ENCODE measurements around the gene SYNPO2. TPM values are rescaled to one million over a fixed set of nuclear protein-coding genes. Genes with fewer than 3 reads are reported as not detected.

SYNPO2 gene
- total RNA-seq, 3 donors from 2014 or later, result 0.15 to 0.27 (median 0.24) TPM

DNA sequence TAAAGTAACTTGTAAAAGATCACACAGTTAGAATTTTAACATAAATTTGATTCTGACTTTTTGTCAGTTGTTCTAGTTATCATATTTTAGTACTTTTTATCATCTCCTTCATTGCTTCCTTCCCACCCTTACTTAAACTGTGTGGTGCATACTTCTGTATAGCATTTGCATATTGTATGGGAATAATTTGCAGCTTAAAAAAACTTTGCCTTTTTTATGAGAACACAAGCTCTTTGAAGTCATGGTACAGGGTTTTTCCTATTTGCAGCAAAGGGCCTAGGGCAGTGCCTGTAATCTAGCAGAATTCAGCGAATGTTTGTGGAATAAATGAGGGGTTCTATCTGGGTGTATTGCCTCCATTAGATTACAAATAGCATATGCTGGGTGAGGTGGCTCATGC is 41.6 kb downstream of the SYNPO2 start:
- ATAC-seq, result no peak
- DNase-seq, result no peak
- H3K36me3 Mint-ChIP-seq (ENCODE audit: insufficient read depth), result no peaks in the 10 kb centered on the region

GRCh38 chr4:118931786-118932185 is 43.1 kb downstream of the SYNPO2 start:
- Mint-ChIP-seq H3K27me3 (ENCODE audit: low read depth) (peaks cover 4% of the 10 kb centered on the region), H3K9me3 (no peaks in the 10 kb centered on the region), H3K4me3 (no peak overlapping the region), H3K36me3 (ENCODE audit: insufficient read depth) (no peaks in the 10 kb centered on the region), H3K4me1 (ENCODE audit: low read depth) (no peaks in the 10 kb centered on the region)
- no peak for ATAC-seq
- DNase-seq, result no peak

More for the DNA sequence above, 41.6 kb downstream of the SYNPO2 start:
- peaks cover 4% of the 10 kb centered on the region for H3K27me3 Mint-ChIP-seq (ENCODE audit: low read depth)
- H3K9me3 Mint-ChIP-seq, result no peaks in the 10 kb centered on the region
- H3K4me3 Mint-ChIP-seq, result no peak overlapping the region
- H3K4me1 Mint-ChIP-seq (ENCODE audit: low read depth), result no peaks in the 10 kb centered on the region

DNA sequence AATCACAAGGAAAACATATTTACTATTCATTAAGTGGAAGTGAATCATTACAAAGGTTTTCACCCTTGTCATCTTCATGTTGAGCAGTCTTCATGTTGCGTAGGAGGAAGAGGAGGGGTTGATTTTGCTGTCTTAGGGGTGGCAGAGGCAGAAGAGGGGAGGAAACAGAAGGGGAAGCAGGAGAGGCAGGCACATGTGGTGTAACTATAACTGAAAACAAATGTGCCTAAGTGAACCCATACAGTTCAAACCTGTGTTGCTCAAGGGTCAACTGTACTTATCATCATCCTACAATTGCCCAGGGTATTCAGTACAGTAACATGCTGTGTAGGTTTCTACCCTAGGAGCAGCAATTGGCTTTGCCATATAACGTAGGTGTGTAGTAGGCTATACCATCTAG is 47.2 kb downstream of the SYNPO2 start:
- DNase-seq, result no peak
- Mint-ChIP-seq H3K4me3 (no peak overlapping the region), H3K27me3 (ENCODE audit: low read depth) (peaks cover 6% of the 10 kb centered on the region), H3K36me3 (ENCODE audit: insufficient read depth) (no peaks in the 10 kb centered on the region), H3K4me1 (ENCODE audit: low read depth) (no peaks in the 10 kb centered on the region), H3K9me3 (no peaks in the 10 kb centered on the region)
- ATAC-seq, result no peak

DNA sequence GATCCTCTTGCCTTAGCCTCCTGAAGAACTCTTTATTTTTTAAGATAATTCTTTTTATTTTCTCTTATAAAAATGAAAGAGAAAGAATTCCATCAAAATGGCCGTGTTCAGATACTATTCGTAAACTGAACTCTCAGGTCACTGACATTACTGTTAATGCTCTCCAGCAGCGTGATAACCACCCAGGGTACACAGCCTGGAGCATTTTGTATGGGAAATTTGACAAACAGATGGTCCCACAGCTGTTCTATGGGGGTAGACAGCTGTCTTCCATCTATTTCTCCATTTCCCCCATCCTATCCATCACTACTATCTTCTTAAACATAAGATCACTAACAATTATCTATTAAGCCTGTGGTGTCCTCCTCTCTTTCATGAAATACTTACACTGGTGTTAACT is 47.8 kb downstream of the SYNPO2 start:
- ATAC-seq (no peak), DNase-seq (no peak)
- Mint-ChIP-seq H3K36me3 (ENCODE audit: insufficient read depth) (no peaks in the 10 kb centered on the region), H3K27me3 (ENCODE audit: low read depth) (peaks cover 10% of the 10 kb centered on the region), H3K4me3 (no peak overlapping the region), H3K9me3 (no peaks in the 10 kb centered on the region), H3K4me1 (ENCODE audit: low read depth) (no peaks in the 10 kb centered on the region)

DNA sequence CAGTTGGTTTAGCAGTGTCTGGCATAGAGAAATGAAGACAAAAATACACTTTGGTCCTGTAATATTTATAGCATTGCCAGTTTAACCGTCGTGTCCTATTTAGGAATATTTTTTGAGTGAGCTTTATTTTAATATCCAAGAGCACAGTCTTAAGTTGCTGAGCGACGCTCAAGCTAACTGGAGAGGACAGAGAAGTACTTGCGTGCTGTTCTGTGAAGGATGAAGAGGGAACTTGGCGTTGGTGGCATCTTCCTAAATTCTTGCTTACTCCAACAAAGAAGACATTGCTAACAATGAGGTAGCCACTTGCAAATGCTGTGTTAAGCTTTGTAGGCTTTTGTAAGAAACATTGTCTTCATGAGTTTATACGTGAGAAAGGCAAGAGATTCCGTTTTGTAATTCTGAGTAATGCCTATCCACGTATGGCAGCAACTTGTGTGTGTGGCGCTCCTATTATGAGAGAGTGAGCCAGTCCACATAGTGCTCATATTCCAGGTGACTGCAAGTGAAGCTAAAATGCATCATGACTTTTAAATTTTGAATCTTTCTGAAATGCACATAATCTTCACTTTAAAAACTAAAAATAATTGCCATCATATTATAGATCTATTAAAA is 50.6 kb downstream of the SYNPO2 start:
- no peak for ATAC-seq
- Mint-ChIP-seq H3K27me3 (ENCODE audit: low read depth) (peaks cover 12% of the 10 kb centered on the region), H3K4me3 (no peak overlapping the region), H3K9me3 (no peaks in the 10 kb centered on the region), H3K36me3 (ENCODE audit: insufficient read depth) (no peaks in the 10 kb centered on the region), H3K4me1 (ENCODE audit: low read depth) (no peaks in the 10 kb centered on the region)
- DNase-seq, result no peak

DNA sequence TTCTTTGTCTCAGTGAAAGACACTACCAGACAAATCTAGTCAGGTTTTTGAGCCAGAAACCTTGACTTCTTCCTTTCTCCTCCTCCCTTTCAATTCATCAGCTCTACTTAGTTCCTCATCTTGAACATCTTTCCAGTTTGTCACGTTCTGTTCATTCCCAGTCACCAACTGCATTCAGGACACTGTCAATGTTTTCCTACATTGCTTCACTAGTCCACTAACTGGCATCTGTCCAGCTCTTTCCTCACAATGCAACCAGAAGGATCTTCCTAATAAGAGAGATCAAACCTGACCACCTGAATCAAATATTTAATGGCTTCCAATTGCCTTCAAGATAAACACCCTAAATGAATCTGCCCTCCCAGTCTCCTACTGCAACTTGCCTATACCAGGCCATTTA is 52.5 kb downstream of the SYNPO2 start:
- ATAC-seq (no peak), DNase-seq (no peak)
- Mint-ChIP-seq H3K4me1 (ENCODE audit: low read depth) (no peaks in the 10 kb centered on the region), H3K36me3 (ENCODE audit: insufficient read depth) (no peaks in the 10 kb centered on the region), H3K4me3 (no peak overlapping the region), H3K9me3 (no peaks in the 10 kb centered on the region), H3K27me3 (ENCODE audit: low read depth) (peaks cover 11% of the 10 kb centered on the region)

GRCh38 chr4:118941799-118942198 is 53.1 kb downstream of the SYNPO2 start:
- H3K27me3 Mint-ChIP-seq (ENCODE audit: low read depth), result peaks cover 11% of the 10 kb centered on the region
- no peaks in the 10 kb centered on the region for H3K36me3 Mint-ChIP-seq (ENCODE audit: insufficient read depth)
- ATAC-seq (no peak), DNase-seq (no peak)
- H3K9me3 Mint-ChIP-seq, result no peaks in the 10 kb centered on the region
- H3K4me1 Mint-ChIP-seq (ENCODE audit: low read depth), result no peaks in the 10 kb centered on the region
- no peak overlapping the region for H3K4me3 Mint-ChIP-seq

- no peaks in the 10 kb centered on the region for H3K4me1 Mint-ChIP-seq (ENCODE audit: low read depth)
- H3K4me3 Mint-ChIP-seq, result no peak overlapping the region
- DNase-seq (no peak), ATAC-seq (no peak)
- peaks cover 11% of the 10 kb centered on the region for H3K27me3 Mint-ChIP-seq (ENCODE audit: low read depth)
- no peaks in the 10 kb centered on the region for H3K36me3 Mint-ChIP-seq (ENCODE audit: insufficient read depth)
- H3K9me3 Mint-ChIP-seq, result no peaks in the 10 kb centered on the region
Observed at GRCh38 chr4:118942465-118942864, 53.8 kb downstream of the SYNPO2 start.

DNA sequence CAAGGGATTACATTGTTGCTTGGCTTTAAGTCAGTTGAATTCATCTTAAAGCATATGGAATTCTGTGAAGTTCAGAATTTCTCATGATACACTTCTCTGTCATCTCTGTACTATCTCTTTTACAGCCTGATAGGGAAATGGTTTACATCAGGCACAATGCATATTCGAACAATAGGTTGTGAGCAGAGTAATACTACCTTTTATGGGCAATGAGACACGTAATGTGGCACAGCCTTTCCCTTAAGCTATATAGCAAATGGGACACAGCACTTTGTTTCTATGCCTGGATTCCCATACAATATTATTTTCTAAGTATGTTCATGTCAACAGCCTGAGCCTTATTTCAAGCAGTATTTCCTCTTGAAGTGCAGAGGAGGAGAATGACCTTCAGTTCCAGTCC is 58.4 kb downstream of the SYNPO2 start:
- DNase-seq (no peak), ATAC-seq (no peak)
- H3K36me3 Mint-ChIP-seq (ENCODE audit: insufficient read depth), result no peaks in the 10 kb centered on the region
- no peaks in the 10 kb centered on the region for H3K9me3 Mint-ChIP-seq
- no peak overlapping the region for H3K4me3 Mint-ChIP-seq
- H3K4me1 Mint-ChIP-seq (ENCODE audit: low read depth), result no peaks in the 10 kb centered on the region
- H3K27me3 Mint-ChIP-seq (ENCODE audit: low read depth), result peaks cover 3% of the 10 kb centered on the region

GRCh38 chr4:118948545-118949144 is 60.0 kb downstream of the SYNPO2 start:
- ATAC-seq, result no peak
- H3K4me3 Mint-ChIP-seq, result no peak overlapping the region

DNA sequence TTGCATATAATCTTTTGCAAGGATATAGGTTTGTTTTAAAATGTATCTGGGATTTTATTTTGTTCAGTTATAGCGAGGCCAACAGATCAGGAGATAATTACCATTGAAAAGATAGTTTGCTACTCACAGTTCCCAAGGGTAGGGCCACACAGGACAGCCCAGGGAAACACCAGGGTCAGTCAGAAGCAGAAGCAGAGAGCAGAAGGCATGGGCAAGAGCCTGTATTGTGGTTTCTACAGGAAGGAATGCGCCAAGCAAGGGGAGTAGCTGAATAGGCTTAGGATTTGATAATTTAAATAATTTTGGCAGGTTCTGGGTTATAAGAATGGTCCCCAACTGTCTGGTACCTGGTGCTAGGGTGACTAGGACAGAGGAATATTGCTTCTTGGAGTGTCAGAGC is 61.6 kb downstream of the SYNPO2 start:
- DNase-seq, result no peak
- H3K4me1 Mint-ChIP-seq (ENCODE audit: low read depth), result no peaks in the 10 kb centered on the region

More at GRCh38 chr4:118948545-118949144, 60.0 kb downstream of the SYNPO2 start:
- no peaks in the 10 kb centered on the region for H3K27me3 Mint-ChIP-seq (ENCODE audit: low read depth)
- H3K9me3 Mint-ChIP-seq, result no peaks in the 10 kb centered on the region
- H3K36me3 Mint-ChIP-seq (ENCODE audit: insufficient read depth), result no peaks in the 10 kb centered on the region
- no peak for DNase-seq
- no peaks in the 10 kb centered on the region for H3K4me1 Mint-ChIP-seq (ENCODE audit: low read depth)

GRCh38 chr4:118950929-118951570 is 62.4 kb downstream of the SYNPO2 start:
- ATAC-seq, result no peak
- Mint-ChIP-seq H3K27me3 (ENCODE audit: low read depth) (no peaks in the 10 kb centered on the region), H3K36me3 (ENCODE audit: insufficient read depth) (no peaks in the 10 kb centered on the region), H3K4me3 (no peak overlapping the region), H3K9me3 (no peaks in the 10 kb centered on the region), H3K4me1 (ENCODE audit: low read depth) (no peaks in the 10 kb centered on the region)
- DNase-seq, result no peak

More for the DNA sequence above, 61.6 kb downstream of the SYNPO2 start:
- Mint-ChIP-seq H3K36me3 (ENCODE audit: insufficient read depth) (no peaks in the 10 kb centered on the region), H3K4me3 (no peak overlapping the region), H3K9me3 (no peaks in the 10 kb centered on the region), H3K27me3 (ENCODE audit: low read depth) (no peaks in the 10 kb centered on the region)
- no peak for ATAC-seq

GRCh38 chr4:118953276-118953675 is 64.6 kb downstream of the SYNPO2 start:
- H3K4me1 Mint-ChIP-seq (ENCODE audit: low read depth), result no peaks in the 10 kb centered on the region
- ATAC-seq, result no peak
- no peak for DNase-seq
- no peaks in the 10 kb centered on the region for H3K36me3 Mint-ChIP-seq (ENCODE audit: insufficient read depth)
- no peaks in the 10 kb centered on the region for H3K9me3 Mint-ChIP-seq
- no peaks in the 10 kb centered on the region for H3K27me3 Mint-ChIP-seq (ENCODE audit: low read depth)
- no peak overlapping the region for H3K4me3 Mint-ChIP-seq

- Mint-ChIP-seq H3K4me1 (ENCODE audit: low read depth) (no peaks in the 10 kb centered on the region), H3K27me3 (ENCODE audit: low read depth) (no peaks in the 10 kb centered on the region), H3K36me3 (ENCODE audit: insufficient read depth) (no peaks in the 10 kb centered on the region), H3K9me3 (no peaks in the 10 kb centered on the region), H3K4me3 (no peak overlapping the region)
- ATAC-seq (no peak), DNase-seq (no peak)
Observed at GRCh38 chr4:118954246-118954645, 65.6 kb downstream of the SYNPO2 start.

GRCh38 chr4:118955515-118955914 is 66.9 kb downstream of the SYNPO2 start:
- H3K36me3 Mint-ChIP-seq (ENCODE audit: insufficient read depth), result no peaks in the 10 kb centered on the region
- H3K4me3 Mint-ChIP-seq, result no peak overlapping the region
- H3K9me3 Mint-ChIP-seq, result no peaks in the 10 kb centered on the region
- peaks cover 1% of the 10 kb centered on the region for H3K27me3 Mint-ChIP-seq (ENCODE audit: low read depth)
- no peak for ATAC-seq
- DNase-seq, result no peak
- H3K4me1 Mint-ChIP-seq (ENCODE audit: low read depth), result no peaks in the 10 kb centered on the region
